Stimulated activated naive B cell treated with anti-CD40 and anti-IgM and Interleukin-4, amounts not matched to agents 10 μg/mL and 1 μg/mL and 100 μg/mL, for 72 hours (primary cell): ENCODE results near the gene ODF2.
"Not testable (repeated sequence)": the region's sequence is repeated elsewhere in the genome, so short reads cannot be mapped to it uniquely, and the experiment has no call there.

Experiments used
- ATAC-seq, 2 donors: fragments of 150-1000 bp; cut with Tn5 transposase; replicated peaks; 2 replicates each; pipeline ENCODE4 v1.10.0; 2021; ENCODE audit warnings: moderate library complexity in 1 of 2
- DNase-seq: peaks from one replicate; pipeline ENCODE4 v3.0.0; 2021
- H3K27ac Mint-ChIP-seq: one replicate; pipeline ENCODE4 v1.8.0; 2022; ENCODE audit warnings: mild to moderate bottlenecking, mixed read lengths
- H3K27me3 Mint-ChIP-seq, 2 donors: one replicate each; pipeline ENCODE4 v1.8.0; 2022; ENCODE audit warnings: mixed read lengths in 2 of 2
- H3K36me3 Mint-ChIP-seq, 2 donors: one replicate each; pipeline ENCODE4 v1.8.0; 2022; ENCODE audit warnings: mixed read lengths in 2 of 2, mild to moderate bottlenecking in 1 of 2
- H3K4me1 Mint-ChIP-seq, 2 donors: one replicate each; pipeline ENCODE4 v1.8.0; 2022; ENCODE audit warnings: mixed read lengths in 2 of 2, mild to moderate bottlenecking in 1 of 2
- H3K4me3 Mint-ChIP-seq, 2 donors: one replicate each; pipeline ENCODE4 v1.8.0; 2022; ENCODE audit warnings: mild to moderate bottlenecking in 2 of 2, mixed read lengths in 2 of 2, moderate library complexity in 1 of 2
- H3K9me3 Mint-ChIP-seq, 2 donors: one replicate each; pipeline ENCODE4 v1.8.0; 2022; ENCODE audit warnings: mixed read lengths in 2 of 2, mild to moderate bottlenecking in 1 of 2

ODF2 gene

DNA sequence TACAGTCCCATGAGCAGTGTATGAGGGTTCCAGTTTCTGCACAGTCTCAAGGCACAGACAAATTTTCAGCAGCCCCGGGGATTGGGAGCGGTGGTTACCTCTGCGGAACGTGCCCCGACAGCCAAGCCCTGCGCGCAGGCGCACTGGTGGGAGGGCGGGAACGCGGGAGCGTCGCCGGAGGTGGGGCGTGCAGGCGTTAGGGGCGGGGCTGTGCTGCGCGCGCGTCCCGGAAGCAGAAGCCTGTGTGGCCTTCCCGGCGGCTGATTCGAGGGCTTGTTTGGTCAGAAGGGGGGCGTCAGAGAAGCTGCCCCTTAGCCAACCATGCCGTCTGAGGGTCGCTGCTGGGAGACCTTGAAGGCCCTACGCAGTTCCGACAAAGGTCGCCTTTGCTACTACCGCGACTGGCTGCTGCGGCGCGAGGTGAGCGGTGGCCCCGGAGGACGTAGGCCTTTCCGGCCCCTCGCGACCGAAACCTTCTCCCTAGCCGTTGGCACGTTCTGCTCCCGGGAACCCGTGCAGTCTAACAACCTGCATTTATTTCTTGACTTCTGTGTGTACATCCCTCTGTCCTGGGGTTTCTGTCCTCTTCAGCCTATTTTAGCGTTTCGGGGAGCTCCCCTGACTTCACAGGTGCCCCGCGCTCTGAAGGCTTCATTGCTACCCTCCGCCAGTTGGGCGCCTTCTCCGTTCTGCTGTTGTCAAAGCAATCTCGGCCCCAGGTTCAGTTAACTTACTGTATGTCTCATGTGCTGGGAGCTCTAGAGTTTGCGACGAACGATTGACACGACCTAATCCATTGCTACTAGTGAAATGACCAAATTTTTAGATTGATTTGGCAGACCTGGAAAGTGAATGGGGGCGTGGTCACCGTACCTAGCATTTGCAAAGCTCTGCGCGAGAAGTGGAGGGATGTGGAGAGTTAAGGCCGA is 48.9 kb downstream of the ODF2 start, which contains the start of gene GLE1:
TSS of gene GLE1 (plus strand) at position 235 of the 929 bp plus-strand sequence. CDS start at position 322, 87 bp downstream.
- peak within 1 kb of the TSS; percentile 91 to 99 for H3K4me3 Mint-ChIP-seq

DNA sequence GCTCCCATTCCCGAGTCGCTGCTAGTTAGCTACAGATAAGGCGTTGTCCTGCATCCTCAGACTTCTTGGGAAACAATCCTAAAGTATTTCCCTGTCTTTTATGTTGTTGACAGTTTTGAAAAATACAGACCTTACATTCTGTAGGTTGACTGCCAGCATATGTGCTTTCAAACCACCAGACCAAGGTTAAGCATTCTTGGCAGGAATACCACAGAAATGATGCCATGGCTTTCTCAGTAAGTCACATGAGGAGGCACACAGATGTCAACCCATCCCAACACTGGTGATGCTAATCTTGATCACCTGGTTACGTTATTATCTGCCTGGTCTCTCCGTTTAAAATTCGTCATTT is 49.6 kb downstream of the ODF2 start:
- DNase-seq (no peak), ATAC-seq (no peak)
- peaks cover 14 to 30% of the 10 kb centered on the region in 2 donors for H3K36me3 Mint-ChIP-seq
- no peaks in the 10 kb centered on the region for H3K9me3 Mint-ChIP-seq
- H3K27me3 Mint-ChIP-seq, result no peaks in the 10 kb centered on the region
- H3K4me1 Mint-ChIP-seq, result peaks cover 15 to 25% of the 10 kb centered on the region in 2 donors
- peak overlapping the region; percentile 91 to 99 for H3K4me3 Mint-ChIP-seq
- H3K27ac Mint-ChIP-seq, result peak overlapping the region; percentile 99

More for the DNA sequence above, 48.9 kb downstream of the ODF2 start, which contains the start of gene GLE1:
- Mint-ChIP-seq H3K4me1 (peaks cover 15 to 25% of the 10 kb centered on the region in 2 donors), H3K27ac (peak within 1 kb of the TSS; percentile 99), H3K27me3 (no peaks in the 10 kb centered on the region), H3K36me3 (peaks cover 17 to 32% of the 10 kb centered on the region in 2 donors), H3K9me3 (no peaks in the 10 kb centered on the region)
- peak; percentile 95 to 96 for ATAC-seq
- DNase-seq, result peak; percentile 91

DNA sequence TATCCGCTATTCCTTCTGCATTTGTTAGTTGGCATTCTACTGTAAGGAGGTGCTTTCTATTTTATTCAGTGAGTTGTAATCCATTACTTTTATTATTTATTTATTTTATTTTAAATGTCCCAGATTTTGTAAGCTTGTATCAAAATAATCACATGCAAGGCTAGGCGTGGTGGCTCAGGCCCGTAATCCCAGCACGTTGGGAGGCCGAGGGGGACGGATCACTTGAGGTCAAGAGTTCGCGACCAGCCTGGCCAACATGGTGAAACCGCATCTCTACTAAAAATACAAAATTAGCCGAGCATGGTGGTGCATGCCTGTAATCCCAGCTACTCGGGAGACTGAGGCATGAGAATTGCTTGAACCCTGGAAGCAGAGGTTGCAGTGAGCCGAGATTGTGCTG is 50.1 kb downstream of the ODF2 start:
- Mint-ChIP-seq H3K36me3 (peaks cover 9 to 25% of the 10 kb centered on the region in 2 donors), H3K4me3 (peak overlapping the region; percentile 91 to 99), H3K4me1 (peaks cover 15 to 25% of the 10 kb centered on the region in 2 donors)
- DNase-seq, H3K9me3 Mint-ChIP-seq, ATAC-seq, H3K27me3 Mint-ChIP-seq, H3K27ac Mint-ChIP-seq: not testable (repeated sequence)

DNA sequence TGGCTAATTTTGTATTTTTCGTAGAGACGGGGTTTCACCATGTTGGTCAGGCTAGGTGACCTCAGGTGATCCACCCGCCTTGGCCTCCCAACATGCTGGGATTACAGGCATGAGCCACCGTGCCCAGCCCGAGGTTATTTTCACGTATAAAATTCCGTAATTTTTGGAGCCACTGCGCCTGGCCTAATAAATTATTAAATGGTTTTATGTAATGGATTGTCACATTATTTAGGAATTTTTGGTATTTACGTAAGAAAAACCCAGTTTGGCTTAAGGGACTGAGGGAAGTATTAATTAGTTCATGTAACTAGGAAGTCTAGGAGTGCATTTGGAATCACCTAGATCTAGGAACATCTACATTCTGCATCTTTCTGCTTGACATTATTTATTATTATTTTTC is 57.0 kb downstream of the ODF2 start:
- H3K9me3 Mint-ChIP-seq, result no peaks in the 10 kb centered on the region
- no peaks in the 10 kb centered on the region for H3K27me3 Mint-ChIP-seq
- no peak overlapping the region for H3K27ac Mint-ChIP-seq
- H3K4me3 Mint-ChIP-seq, result no peak overlapping the region
- peaks cover 33 to 40% of the 10 kb centered on the region in 2 donors for H3K36me3 Mint-ChIP-seq
- ATAC-seq (no peak), DNase-seq (no peak)
- H3K4me1 Mint-ChIP-seq, result peaks cover 12 to 19% of the 10 kb centered on the region in 2 donors

DNA sequence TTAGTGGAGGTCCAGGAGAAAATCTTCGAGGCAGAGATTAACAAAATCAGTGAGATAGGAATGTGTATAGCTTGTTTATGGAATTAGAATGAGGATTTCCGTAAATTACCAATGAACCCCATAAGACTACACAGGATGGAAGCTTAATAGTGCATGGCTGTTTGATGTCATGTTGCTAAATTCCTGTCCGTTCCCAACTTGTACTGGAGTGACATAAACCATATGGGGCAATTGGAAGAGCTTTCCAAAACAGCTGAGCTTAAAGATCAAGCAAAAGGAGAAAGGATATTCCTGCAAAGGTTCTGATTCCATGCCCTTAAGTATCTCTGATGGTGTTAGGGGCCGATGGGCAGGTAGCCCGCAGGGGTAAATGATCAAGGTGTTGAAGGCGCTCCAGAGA is 66.2 kb downstream of the ODF2 start:
- Mint-ChIP-seq H3K4me3 (no peak overlapping the region), H3K27me3 (no peaks in the 10 kb centered on the region), H3K27ac (no peak overlapping the region), H3K9me3 (no peaks in the 10 kb centered on the region), H3K36me3 (peaks cover 54 to 55% of the 10 kb centered on the region in 2 donors), H3K4me1 (no peaks in the 10 kb centered on the region)
- no peak for ATAC-seq
- no peak for DNase-seq

DNA sequence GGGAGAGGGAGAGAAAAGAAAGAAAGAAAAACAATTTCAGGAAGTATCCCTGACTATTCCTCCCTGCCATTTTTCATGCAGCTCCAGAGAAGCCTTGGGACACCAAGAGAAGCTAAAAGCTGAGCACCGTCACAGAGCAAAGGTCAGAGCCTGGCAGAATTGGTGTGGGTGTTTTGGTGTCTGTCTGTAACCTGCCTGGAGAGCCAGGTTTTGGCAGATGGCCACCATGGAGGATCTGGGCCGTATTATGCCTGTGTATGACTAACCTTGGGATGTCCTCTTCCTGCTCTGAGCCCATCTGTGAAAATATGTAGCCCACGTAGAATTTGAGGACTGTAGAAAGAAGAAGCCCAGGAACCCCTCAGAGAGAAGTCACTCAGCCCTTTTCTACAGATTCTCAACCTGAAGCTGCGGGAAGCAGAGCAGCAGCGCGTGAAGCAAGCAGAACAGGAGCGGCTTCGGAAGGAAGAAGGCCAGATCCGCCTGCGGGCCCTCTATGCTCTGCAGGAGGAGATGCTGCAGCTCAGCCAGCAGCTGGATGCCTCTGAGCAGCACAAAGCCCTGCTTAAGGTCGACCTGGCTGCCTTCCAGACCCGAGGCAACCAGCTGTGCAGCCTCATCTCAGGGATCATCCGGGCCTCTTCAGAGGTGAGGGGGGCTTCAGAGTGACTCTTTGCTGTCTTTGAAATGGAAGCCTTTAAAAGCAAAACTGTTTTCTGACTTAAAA is 67.6 kb downstream of the ODF2 start:
- Mint-ChIP-seq H3K27me3 (no peaks in the 10 kb centered on the region), H3K4me3 (no peak overlapping the region), H3K36me3 (peaks cover 43 to 45% of the 10 kb centered on the region in 2 donors), H3K9me3 (no peaks in the 10 kb centered on the region), H3K27ac (no peak overlapping the region), H3K4me1 (no peaks in the 10 kb centered on the region)
- ATAC-seq (no peak), DNase-seq (no peak)

DNA sequence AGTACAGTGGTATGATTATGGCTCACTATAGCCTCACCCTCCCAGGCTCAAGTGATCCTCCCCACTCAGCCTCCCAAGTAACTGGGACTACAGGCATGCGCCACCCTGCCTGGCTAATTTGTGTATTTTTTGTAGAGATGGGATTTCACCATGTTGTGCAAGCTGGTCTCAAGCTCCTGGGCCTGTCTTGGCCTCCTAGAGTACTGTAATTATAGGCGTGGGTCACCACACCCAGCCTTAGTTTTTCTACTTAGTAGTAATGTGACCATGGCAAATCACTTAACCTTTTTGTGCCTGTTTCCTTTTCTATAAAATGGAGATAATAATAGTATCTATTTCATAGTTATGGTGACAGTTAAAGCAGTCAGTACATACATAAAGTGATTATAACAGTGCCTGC is 70.9 kb downstream of the ODF2 start:
- Mint-ChIP-seq H3K36me3 (peaks cover 37 to 41% of the 10 kb centered on the region in 2 donors), H3K4me3 (no peak overlapping the region), H3K9me3 (no peaks in the 10 kb centered on the region), H3K27ac (no peak overlapping the region), H3K27me3 (no peaks in the 10 kb centered on the region), H3K4me1 (no peaks in the 10 kb centered on the region)
- no peak for ATAC-seq
- no peak for DNase-seq

DNA sequence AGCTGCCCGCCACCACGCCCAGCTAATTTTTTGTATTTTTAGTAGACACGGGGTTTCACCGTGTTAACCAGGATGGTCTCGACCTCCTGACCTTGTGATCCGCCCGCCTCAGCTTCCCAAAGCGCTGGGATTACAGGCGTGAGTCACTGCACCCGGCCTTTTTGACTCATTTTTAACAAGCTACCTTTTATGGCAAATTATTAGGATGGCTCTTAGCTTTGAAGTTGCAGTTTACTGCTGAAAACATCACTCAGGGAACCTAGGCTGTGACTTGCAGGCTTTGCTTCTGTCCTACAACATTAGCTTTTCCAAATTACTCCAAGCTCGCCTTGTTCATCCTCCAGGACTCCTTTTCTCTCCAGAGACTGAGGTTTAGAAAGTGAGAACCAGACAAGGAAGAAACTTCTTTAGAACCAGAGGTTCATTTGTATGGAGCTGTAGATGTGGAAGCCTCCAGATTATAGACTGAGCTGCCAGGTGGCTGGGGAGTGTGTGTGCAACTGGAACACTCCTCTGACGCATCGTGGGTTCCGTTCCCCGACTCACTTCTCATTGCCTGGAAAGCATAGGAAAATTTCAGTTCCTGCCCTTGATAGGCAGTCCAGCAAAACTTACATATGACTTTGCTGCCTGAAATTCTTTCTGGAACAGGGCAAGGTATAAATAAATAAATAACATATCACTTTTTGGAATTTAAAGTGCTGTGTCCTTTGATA is 72.8 kb downstream of the ODF2 start:
- peaks cover 31 to 34% of the 10 kb centered on the region in 2 donors for H3K36me3 Mint-ChIP-seq
- ATAC-seq (no peak), DNase-seq (no peak)
- no peaks in the 10 kb centered on the region for H3K4me1 Mint-ChIP-seq
- no peak overlapping the region for H3K4me3 Mint-ChIP-seq
- H3K9me3 Mint-ChIP-seq, result no peaks in the 10 kb centered on the region
- H3K27ac Mint-ChIP-seq, result no peak overlapping the region
- no peaks in the 10 kb centered on the region for H3K27me3 Mint-ChIP-seq

DNA sequence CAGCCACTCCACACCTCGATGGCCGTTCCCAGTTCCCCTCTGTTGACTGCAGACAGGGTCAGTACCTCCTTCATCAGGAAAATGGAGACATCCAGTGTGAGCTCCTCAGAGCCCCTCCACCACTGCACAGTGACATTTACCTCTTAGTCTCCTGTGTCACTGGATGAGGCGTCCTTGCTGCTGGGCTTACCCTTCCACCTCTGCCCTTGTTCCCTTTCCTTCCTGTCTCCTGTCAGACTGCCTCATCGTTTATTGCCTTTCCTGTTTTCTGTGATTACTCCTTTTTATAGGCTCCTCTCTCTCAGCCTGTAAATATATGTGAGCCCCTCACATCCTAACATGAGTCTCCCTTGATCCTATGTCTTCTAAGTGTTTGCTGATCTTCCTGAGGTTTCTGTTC is 73.4 kb downstream of the ODF2 start:
- ATAC-seq (no peak), DNase-seq (no peak)
- Mint-ChIP-seq H3K27me3 (no peaks in the 10 kb centered on the region), H3K9me3 (no peaks in the 10 kb centered on the region), H3K36me3 (peaks cover 36 to 39% of the 10 kb centered on the region in 2 donors), H3K27ac (no peak overlapping the region), H3K4me1 (no peaks in the 10 kb centered on the region), H3K4me3 (no peak overlapping the region)

DNA sequence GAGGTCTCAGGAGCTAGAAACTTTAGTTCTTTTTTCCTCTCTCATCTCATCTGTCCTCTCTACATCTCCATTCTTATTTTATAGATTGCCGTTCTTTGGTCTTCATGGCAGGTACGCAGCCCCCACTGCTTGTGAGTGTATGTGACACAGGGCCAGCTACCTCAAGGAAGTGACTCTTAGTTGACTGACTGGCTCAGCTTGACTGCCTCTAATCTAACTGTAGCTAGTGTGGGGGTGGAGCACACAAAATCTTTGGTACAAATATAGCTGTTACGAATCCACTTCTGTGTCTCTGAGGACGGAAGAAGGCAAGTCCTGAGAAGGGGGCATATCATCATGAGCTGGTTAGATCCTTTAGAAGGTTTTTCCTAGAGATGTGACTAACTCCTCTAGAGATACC is 76.8 kb downstream of the ODF2 start:
- Mint-ChIP-seq H3K27ac (no peak overlapping the region), H3K36me3 (peaks cover 33 to 35% of the 10 kb centered on the region in 2 donors)

DNA sequence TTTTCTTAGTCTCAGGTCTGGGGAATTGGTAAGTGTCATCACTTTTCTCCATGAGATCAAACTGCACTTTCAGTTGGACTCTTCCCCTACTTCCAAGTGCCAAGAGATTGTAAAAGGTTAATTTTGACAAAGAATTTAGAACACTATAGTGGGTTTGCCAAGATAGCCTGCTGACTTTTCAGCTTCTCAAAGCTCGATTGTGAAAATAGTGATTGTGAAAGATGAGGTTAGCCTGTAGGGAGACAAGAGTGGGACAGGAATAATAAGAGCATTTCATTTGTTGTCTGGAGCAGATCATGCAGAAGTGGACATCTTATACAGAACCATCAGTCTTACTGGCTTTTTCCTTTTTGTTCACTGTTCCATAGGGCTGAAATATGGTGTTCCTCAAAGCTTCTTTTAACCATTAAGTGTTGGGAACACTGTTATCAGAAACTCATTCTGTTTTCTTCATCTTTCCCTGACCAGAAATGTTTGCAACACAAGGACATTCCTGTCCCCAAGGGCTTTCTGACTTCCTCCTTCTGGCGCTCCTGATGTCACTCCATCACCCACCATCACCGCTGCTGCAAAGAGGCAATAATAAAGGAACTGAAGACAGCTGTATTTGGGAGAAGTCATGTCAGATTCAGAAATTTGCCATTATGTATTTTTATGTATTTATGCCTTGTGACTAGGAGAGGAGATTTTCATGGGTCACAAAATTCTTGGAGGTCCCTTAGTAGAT is 85.0 kb downstream of the ODF2 start:
- H3K27me3 Mint-ChIP-seq, result no peaks in the 10 kb centered on the region
- no peak overlapping the region for H3K27ac Mint-ChIP-seq
- no peak for ATAC-seq
- H3K4me1 Mint-ChIP-seq, result no peaks in the 10 kb centered on the region
- H3K4me3 Mint-ChIP-seq, result no peak overlapping the region
- no peak for DNase-seq
- H3K36me3 Mint-ChIP-seq, result peaks cover 30 to 44% of the 10 kb centered on the region in 2 donors
- no peaks in the 10 kb centered on the region for H3K9me3 Mint-ChIP-seq

More for the DNA sequence above, 76.8 kb downstream of the ODF2 start:
- no peak for ATAC-seq
- H3K4me1 Mint-ChIP-seq, result no peaks in the 10 kb centered on the region
- no peak overlapping the region for H3K4me3 Mint-ChIP-seq
- H3K9me3 Mint-ChIP-seq, result no peaks in the 10 kb centered on the region
- no peak for DNase-seq
- no peaks in the 10 kb centered on the region for H3K27me3 Mint-ChIP-seq

DNA sequence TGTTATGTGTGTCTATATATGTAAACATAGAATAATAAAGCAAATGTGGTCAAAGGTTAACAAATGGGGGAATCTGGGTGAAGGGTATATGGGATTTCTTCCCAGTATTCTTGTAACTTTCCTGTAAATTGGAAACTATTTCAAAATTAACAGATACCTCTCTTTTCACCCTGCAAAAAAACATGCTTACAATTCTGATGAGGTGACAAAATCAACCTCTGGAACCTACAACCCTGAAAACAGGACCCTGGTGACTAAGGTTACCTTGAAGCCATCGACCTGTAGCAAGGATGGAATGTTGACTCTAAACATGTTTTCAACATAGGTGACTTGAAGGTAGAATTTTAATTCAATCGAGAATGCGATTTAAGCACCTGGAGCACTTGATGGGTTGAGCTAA is 90.7 kb downstream of the ODF2 start:
- no peak for ATAC-seq
- no peak for DNase-seq
- Mint-ChIP-seq H3K4me1 (peaks cover 2 to 9% of the 10 kb centered on the region in 2 donors), H3K4me3 (no peak overlapping the region), H3K27ac (no peak overlapping the region), H3K9me3 (no peaks in the 10 kb centered on the region), H3K36me3 (peaks cover 14% of the 10 kb centered on the region in 2 donors), H3K27me3 (no peaks in the 10 kb centered on the region)

DNA sequence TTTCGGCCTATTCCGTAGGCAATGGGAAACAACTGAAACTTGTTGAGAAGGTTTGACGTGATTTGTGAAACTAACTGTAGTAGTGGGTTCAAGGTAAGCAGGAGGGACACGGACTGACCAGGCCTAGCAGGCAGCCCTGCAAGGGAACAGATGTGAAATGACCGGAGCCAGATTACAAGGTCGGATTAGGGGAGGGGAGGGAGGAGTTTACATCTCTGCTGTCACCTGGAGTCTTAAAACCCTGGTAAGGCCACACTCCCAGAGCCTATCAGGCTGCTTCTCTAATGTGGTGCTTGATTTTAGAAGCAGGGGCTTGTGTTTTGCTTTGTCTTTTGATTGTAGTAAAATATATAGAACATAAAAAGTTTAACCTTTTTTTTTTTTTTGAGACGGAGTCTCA is 93.1 kb downstream of the ODF2 start:
- no peak overlapping the region for H3K27ac Mint-ChIP-seq
- peaks cover 8 to 15% of the 10 kb centered on the region in 2 donors for H3K4me1 Mint-ChIP-seq
- H3K36me3 Mint-ChIP-seq, result no peaks in the 10 kb centered on the region
- no peaks in the 10 kb centered on the region for H3K9me3 Mint-ChIP-seq
- H3K27me3 Mint-ChIP-seq, result no peaks in the 10 kb centered on the region
- ATAC-seq (no peak), DNase-seq (no peak)
- H3K4me3 Mint-ChIP-seq, result no peak overlapping the region

DNA sequence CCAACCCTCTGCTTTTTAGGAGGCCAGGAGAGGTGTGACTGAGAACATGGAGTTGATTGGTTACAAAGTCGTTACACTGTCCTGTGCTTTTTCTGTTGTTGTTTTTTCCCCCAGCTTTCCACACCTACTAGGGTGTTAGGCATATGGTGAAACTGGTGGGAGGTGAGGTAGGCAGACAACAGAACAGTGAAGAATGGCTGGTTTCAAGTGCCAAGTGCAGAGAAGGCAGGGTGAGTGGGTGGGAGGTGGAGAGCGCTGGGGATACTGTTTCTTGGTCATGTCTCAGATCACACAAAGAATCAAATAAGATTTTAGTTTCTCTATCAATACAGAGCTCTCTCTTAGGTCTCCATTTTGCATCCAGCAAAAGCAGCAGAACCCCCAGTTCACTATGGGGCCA is 94.4 kb downstream of the ODF2 start:
- Mint-ChIP-seq H3K36me3 (no peaks in the 10 kb centered on the region), H3K4me3 (no peak overlapping the region)

More for the DNA sequence above, 94.4 kb downstream of the ODF2 start:
- Mint-ChIP-seq H3K27ac (no peak overlapping the region), H3K4me1 (peaks cover 8 to 15% of the 10 kb centered on the region in 2 donors), H3K9me3 (no peaks in the 10 kb centered on the region), H3K27me3 (no peaks in the 10 kb centered on the region)
- ATAC-seq (no peak), DNase-seq (no peak)
